Activated B cell treated with CpG ODN at 0.5 μM for 24 hours (primary cell): ENCODE data around the gene MAPKAPK2. TPM values are rescaled to one million over a fixed set of nuclear protein-coding genes. Genes with fewer than 3 reads are reported as not detected.

Experiments
- ATAC-seq: fragments of 200-7000 bp; cut with Tn5 transposase; one replicate; pipeline ENCODE4 v1.10.0; 2021; ENCODE audit warnings: low read depth, mild to moderate bottlenecking, moderate library complexity
- CTCF ChIA-PET: fragments of 350-600 bp; sonication (Branson Sonifier 250); formaldehyde crosslinking; loops from one replicate; lab custom pipeline; 2021; ENCODE audit warnings: antibody characterized with exemption; lab: Charles Lee
- POLR2A ChIA-PET: fragments of 350-600 bp; sonication (Branson Sonifier 250); formaldehyde crosslinking; loops from one replicate; lab custom pipeline; 2021; ENCODE audit warnings: antibody characterized with exemption; lab: Charles Lee
- DNase-seq: peaks from one replicate; pipeline ENCODE4 v3.0.0; 2022
- H3K27ac Mint-ChIP-seq: one replicate; pipeline ENCODE4 v1.8.0; 2020; ENCODE audit warnings: mixed read lengths
- H3K27me3 Mint-ChIP-seq: one replicate; pipeline ENCODE4 v1.8.0; 2021; ENCODE audit warnings: mixed read lengths
- H3K36me3 Mint-ChIP-seq: one replicate; pipeline ENCODE4 v1.8.0; 2021; ENCODE audit warnings: low read depth, mixed read lengths
- H3K4me1 Mint-ChIP-seq: one replicate; pipeline ENCODE4 v1.8.0; 2021; ENCODE audit warnings: mixed read lengths
- H3K4me3 Mint-ChIP-seq: one replicate; pipeline ENCODE4 v1.8.0; 2020; ENCODE audit warnings: mild to moderate bottlenecking, mixed read lengths
- H3K9me3 Mint-ChIP-seq: one replicate; pipeline ENCODE4 v1.8.0; 2020; ENCODE audit warnings: mixed read lengths
- CTCF ChIP-seq: fragments of 200-600 bp; IDR thresholded peaks from one replicate; pipeline ENCODE4 v1.8.0; 2022; ENCODE audit warnings: antibody characterized with exemption, mild to moderate bottlenecking
- intact Hi-C: fragments of 100-400 bp; cut with micrococcal nuclease; formaldehyde crosslinking; loops from one replicate; pipeline ENCODE4 v1.15.1; 2024
- total RNA-seq: library from RNA; stranded (reverse); gene quantifications from 2 replicates; pipeline ENCODE4 v1.2.3, GENCODE V29; 2022

Gene MAPKAPK2
- total RNA-seq, 1 donor from 2014 or later, result 72.1 TPM

GRCh38 chr1:206663832-206664652 lies 20.7 kb upstream of the MAPKAPK2 start:
- peaks cover 17% of the 10 kb centered on the region for H3K27me3 Mint-ChIP-seq
- H3K27ac Mint-ChIP-seq, result no peak overlapping the region
- H3K4me3 Mint-ChIP-seq, result peak overlapping the region; percentile 47
- intact Hi-C loops, result loop anchor here (1.0 kb wide), 8 partner anchors 15 to 185 kb away; partner anchors contain the start of gene EIF2D
- TF ChIP-seq CTCF, result peak; percentile 62
- DNase-seq, result peak; percentile 49
- no peaks in the 10 kb centered on the region for H3K9me3 Mint-ChIP-seq
- peaks cover 16% of the 10 kb centered on the region for H3K4me1 Mint-ChIP-seq
- ChIA-PET CTCF (interaction anchor here (0.8 to 5.7 kb wide), 40 partner anchors 10 to 369 kb away, joined by 3 to 75 read pairs (median 8); partner anchors contain the start of genes C1orf116, DYRK3, EIF2D and IKBKE), POLR2A (interaction anchor here (0.9 to 2.9 kb wide), 7 partner anchors 10 to 241 kb away, joined by 3 to 9 read pairs (median 4); partner anchors contain the start of genes DYRK3 and MAPKAPK2)
- ATAC-seq, result peak; percentile 89
- no peaks in the 10 kb centered on the region for H3K36me3 Mint-ChIP-seq

- H3K4me3 Mint-ChIP-seq, result no peak overlapping the region
- no peak for ATAC-seq
- H3K9me3 Mint-ChIP-seq, result no peaks in the 10 kb centered on the region
- DNase-seq, result no peak
- H3K27ac Mint-ChIP-seq, result no peak overlapping the region
- intact Hi-C loops, result loop anchor here (1.0 kb wide), 8 partner anchors 15 to 185 kb away; partner anchors contain the start of gene EIF2D
- TF ChIP-seq CTCF, result no peak
- H3K36me3 Mint-ChIP-seq, result no peaks in the 10 kb centered on the region
- POLR2A ChIA-PET, result interaction anchor here (1.6 to 2.9 kb wide), 3 partner anchors 20 to 174 kb away, joined by 4 to 9 read pairs (median 7); partner anchors contain the start of gene MAPKAPK2
- CTCF ChIA-PET, result interaction anchor here (1.2 to 5.7 kb wide), 32 partner anchors 9 to 318 kb away, joined by 3 to 75 read pairs (median 10); partner anchors contain the start of genes DYRK3, EIF2D, IKBKE and MAPKAPK2
- peaks cover 16% of the 10 kb centered on the region for H3K4me1 Mint-ChIP-seq
- H3K27me3 Mint-ChIP-seq, result peaks cover 20% of the 10 kb centered on the region
These were observed 20.0 kb upstream of the MAPKAPK2 start for GRCh38 chr1:206664740-206665139.

GRCh38 chr1:206666031-206666561 lies 18.6 kb upstream of the MAPKAPK2 start:
- ChIA-PET POLR2A (interaction anchor here (0.6 to 2.9 kb wide), 3 partner anchors 31 to 189 kb away, joined by 3 to 7 read pairs (median 4); no protein-coding TSS in a partner anchor), CTCF (interaction anchor here (0.8 to 5.7 kb wide), 11 partner anchors 8 to 317 kb away, joined by 3 to 75 read pairs (median 23); partner anchors contain the start of genes DYRK3, EIF2D and MAPKAPK2)
- no peaks in the 10 kb centered on the region for H3K36me3 Mint-ChIP-seq
- intact Hi-C loops, result no loop called here
- no peak for TF ChIP-seq CTCF
- peaks cover 16% of the 10 kb centered on the region for H3K4me1 Mint-ChIP-seq
- no peak for DNase-seq
- H3K27ac Mint-ChIP-seq, result no peak overlapping the region
- H3K4me3 Mint-ChIP-seq, result no peak overlapping the region
- H3K9me3 Mint-ChIP-seq, result no peaks in the 10 kb centered on the region
- ATAC-seq, result no peak
- H3K27me3 Mint-ChIP-seq, result peaks cover 25% of the 10 kb centered on the region

GRCh38 chr1:206666954-206667665 lies 17.6 kb upstream of the MAPKAPK2 start:
- H3K4me3 Mint-ChIP-seq, result no peak overlapping the region
- no peak for TF ChIP-seq CTCF
- POLR2A ChIA-PET, result interaction anchor here (0.8 kb wide), 1 partner anchor 17 kb away, joined by 3 read pairs; no protein-coding TSS in a partner anchor
- peaks cover 16% of the 10 kb centered on the region for H3K4me1 Mint-ChIP-seq
- no peak for ATAC-seq
- H3K27ac Mint-ChIP-seq, result no peak overlapping the region
- intact Hi-C loops, result no loop called here
- no peak for DNase-seq
- peaks cover 25% of the 10 kb centered on the region for H3K27me3 Mint-ChIP-seq
- no peaks in the 10 kb centered on the region for H3K36me3 Mint-ChIP-seq
- CTCF ChIA-PET, result interaction anchor here (0.6 to 5.7 kb wide), 6 partner anchors 9 to 59 kb away, joined by 3 to 75 read pairs (median 5); partner anchors contain the start of genes DYRK3 and MAPKAPK2
- H3K9me3 Mint-ChIP-seq, result no peaks in the 10 kb centered on the region
